Activated B cell treated with CpG ODN at 0.5 μM for 24 hours (primary cell): ENCODE data around the gene UROS. TPM values are rescaled to one million over a fixed set of nuclear protein-coding genes. Genes with fewer than 3 reads are reported as not detected.

Source experiments
- ATAC-seq: fragments of 200-7000 bp; cut with Tn5 transposase; one replicate; pipeline ENCODE4 v1.10.0; 2021; ENCODE audit warnings: low read depth, mild to moderate bottlenecking, moderate library complexity
- CTCF ChIA-PET: fragments of 350-600 bp; sonication (Branson Sonifier 250); formaldehyde crosslinking; loops from one replicate; lab custom pipeline; 2021; ENCODE audit warnings: antibody characterized with exemption; lab: Charles Lee
- POLR2A ChIA-PET: fragments of 350-600 bp; sonication (Branson Sonifier 250); formaldehyde crosslinking; loops from one replicate; lab custom pipeline; 2021; ENCODE audit warnings: antibody characterized with exemption; lab: Charles Lee
- DNase-seq: peaks from one replicate; pipeline ENCODE4 v3.0.0; 2022
- H3K27ac Mint-ChIP-seq: one replicate; pipeline ENCODE4 v1.8.0; 2020; ENCODE audit warnings: mixed read lengths
- H3K27me3 Mint-ChIP-seq: one replicate; pipeline ENCODE4 v1.8.0; 2021; ENCODE audit warnings: mixed read lengths
- H3K36me3 Mint-ChIP-seq: one replicate; pipeline ENCODE4 v1.8.0; 2021; ENCODE audit warnings: low read depth, mixed read lengths
- H3K4me1 Mint-ChIP-seq: one replicate; pipeline ENCODE4 v1.8.0; 2021; ENCODE audit warnings: mixed read lengths
- H3K4me3 Mint-ChIP-seq: one replicate; pipeline ENCODE4 v1.8.0; 2020; ENCODE audit warnings: mild to moderate bottlenecking, mixed read lengths
- H3K9me3 Mint-ChIP-seq: one replicate; pipeline ENCODE4 v1.8.0; 2020; ENCODE audit warnings: mixed read lengths
- CTCF ChIP-seq: fragments of 200-600 bp; IDR thresholded peaks from one replicate; pipeline ENCODE4 v1.8.0; 2022; ENCODE audit warnings: antibody characterized with exemption, mild to moderate bottlenecking
- intact Hi-C: fragments of 100-400 bp; cut with micrococcal nuclease; formaldehyde crosslinking; loops from one replicate; pipeline ENCODE4 v1.15.1; 2024
- total RNA-seq: library from RNA; stranded (reverse); gene quantifications from 2 replicates; pipeline ENCODE4 v1.2.3, GENCODE V29; 2022

The UROS gene
- total RNA-seq, 1 donor from 2014 or later, result 34.9 TPM

GRCh38 chr10:125865120-125865519 lies 42.1 kb upstream of the UROS start:
- POLR2A ChIA-PET, result interaction anchor here (0.6 kb wide), 1 partner anchor 21 kb away, joined by 3 read pairs; no protein-coding TSS in a partner anchor
- Mint-ChIP-seq H3K27ac (no peak overlapping the region), H3K4me1 (no peaks in the 10 kb centered on the region), H3K36me3 (peaks cover 17% of the 10 kb centered on the region), H3K9me3 (no peaks in the 10 kb centered on the region), H3K27me3 (no peaks in the 10 kb centered on the region), H3K4me3 (no peak overlapping the region)
- TF ChIP-seq CTCF, result no peak
- no peak for DNase-seq
- intact Hi-C loops, result no loop called here
- no peak for ATAC-seq
- CTCF ChIA-PET, result interaction anchor here (0.8 kb wide), 1 partner anchor 10 kb away, joined by 3 read pairs; no protein-coding TSS in a partner anchor

- ChIA-PET CTCF (no interaction called here), POLR2A (no interaction called here)
- TF ChIP-seq CTCF, result no peak
- intact Hi-C loops, result no loop called here
- Mint-ChIP-seq H3K27ac (no peak overlapping the region), H3K4me3 (no peak overlapping the region), H3K36me3 (peaks cover 7% of the 10 kb centered on the region), H3K4me1 (no peaks in the 10 kb centered on the region), H3K9me3 (no peaks in the 10 kb centered on the region), H3K27me3 (no peaks in the 10 kb centered on the region)
- DNase-seq (no peak), ATAC-seq (no peak)
Observed at GRCh38 chr10:125859128-125859817, 36.2 kb upstream of the UROS start.

- TF ChIP-seq CTCF, result no peak
- DNase-seq, result no peak
- Mint-ChIP-seq H3K27ac (no peak overlapping the region), H3K4me3 (no peak overlapping the region), H3K9me3 (no peaks in the 10 kb centered on the region), H3K4me1 (no peaks in the 10 kb centered on the region), H3K36me3 (peaks cover 17% of the 10 kb centered on the region), H3K27me3 (no peaks in the 10 kb centered on the region)
- POLR2A ChIA-PET, result no interaction called here
- intact Hi-C loops, result no loop called here
- ATAC-seq, result no peak
- CTCF ChIA-PET, result interaction anchor here (0.6 kb wide), 1 partner anchor 38 kb away, joined by 4 read pairs; no protein-coding TSS in a partner anchor
Observed at GRCh38 chr10:125857185-125857760, 34.2 kb upstream of the UROS start.

GRCh38 chr10:125852487-125852886 lies 29.4 kb upstream of the UROS start:
- no peak overlapping the region for H3K4me3 Mint-ChIP-seq
- peaks cover 45% of the 10 kb centered on the region for H3K36me3 Mint-ChIP-seq
- no peak for TF ChIP-seq CTCF
- intact Hi-C loops, result no loop called here
- no peak for ATAC-seq
- H3K27me3 Mint-ChIP-seq, result no peaks in the 10 kb centered on the region
- H3K4me1 Mint-ChIP-seq, result no peaks in the 10 kb centered on the region
- POLR2A ChIA-PET, result no interaction called here
- DNase-seq, result no peak
- no peaks in the 10 kb centered on the region for H3K9me3 Mint-ChIP-seq
- no peak overlapping the region for H3K27ac Mint-ChIP-seq
- CTCF ChIA-PET, result no interaction called here
